Hindlimb muscle (tissue), 1 donor: Measurements from ENCODE around the gene SETBP1. TPM values are rescaled to one million over a fixed set of nuclear protein-coding genes. Genes with fewer than 3 reads are reported as not detected.
A peak's percentile ranks its signal among the peaks of the same experiment; 100 is the strongest.

Experiments
- DNase-seq: peaks from one replicate; pipeline ENCODE4 v3.0.0-alpha.2; 2013
- polyA plus RNA-seq: library from polyadenylated mRNA; unstranded; fragments of 120-200 nt; gene quantifications from one replicate; pipeline ENCODE4 v1.2.1, GENCODE V29; 2013; ENCODE audit not compliant: insufficient read length

Gene SETBP1
- polyA plus RNA-seq, 1 donor = 19.5 TPM

- DNase-seq = no peak
Observed at GRCh38 chr18:45085916-45086624, 405.4 kb downstream of the SETBP1 start.

DNA sequence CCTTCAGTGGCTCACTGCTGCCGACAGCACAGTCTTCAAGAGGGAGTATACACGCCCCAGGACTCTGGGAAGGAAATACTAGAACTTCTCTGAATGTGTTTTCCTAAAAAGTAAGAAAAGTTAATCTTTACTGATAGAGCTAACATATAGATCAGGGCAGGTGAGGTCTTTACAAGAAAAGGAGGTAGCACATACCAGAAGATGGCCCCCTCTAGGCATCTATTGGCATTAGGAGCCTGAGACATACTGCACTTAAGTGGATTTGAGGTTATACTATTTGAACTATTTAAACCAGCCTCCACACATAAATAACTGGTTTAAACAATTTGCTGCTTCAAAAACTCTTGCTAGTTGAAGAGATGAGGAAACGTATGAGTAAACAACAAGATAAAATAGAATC, 406.1 kb downstream of the SETBP1 start:
- no peak for DNase-seq

- no peak for DNase-seq
Observed at GRCh38 chr18:45090526-45091140, 409.9 kb downstream of the SETBP1 start.

- no peak for DNase-seq
Observed at GRCh38 chr18:45100321-45101105, 419.8 kb downstream of the SETBP1 start.

DNA sequence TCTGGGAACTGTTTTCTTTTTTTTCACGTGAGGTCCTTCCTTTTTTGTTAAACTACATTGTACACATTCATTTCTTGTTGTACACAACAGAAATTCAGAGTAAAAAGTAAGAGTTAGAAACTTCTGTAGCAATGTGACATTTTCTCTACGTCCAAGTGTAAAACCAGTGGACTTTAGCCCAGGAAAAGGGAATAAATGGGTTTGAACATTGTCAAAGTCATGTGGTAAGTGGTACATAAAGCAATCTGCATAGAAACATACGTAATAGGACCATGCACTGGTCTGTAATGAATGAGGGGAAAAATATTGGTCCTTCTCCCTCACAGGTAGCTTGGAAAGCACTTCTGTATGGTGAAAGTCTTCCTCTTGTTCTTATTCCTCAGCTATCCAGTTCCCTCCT, 421.4 kb downstream of the SETBP1 start:
- no peak for DNase-seq

- no peak for DNase-seq
Observed at GRCh38 chr18:45102863-45103262, 422.2 kb downstream of the SETBP1 start.

DNA sequence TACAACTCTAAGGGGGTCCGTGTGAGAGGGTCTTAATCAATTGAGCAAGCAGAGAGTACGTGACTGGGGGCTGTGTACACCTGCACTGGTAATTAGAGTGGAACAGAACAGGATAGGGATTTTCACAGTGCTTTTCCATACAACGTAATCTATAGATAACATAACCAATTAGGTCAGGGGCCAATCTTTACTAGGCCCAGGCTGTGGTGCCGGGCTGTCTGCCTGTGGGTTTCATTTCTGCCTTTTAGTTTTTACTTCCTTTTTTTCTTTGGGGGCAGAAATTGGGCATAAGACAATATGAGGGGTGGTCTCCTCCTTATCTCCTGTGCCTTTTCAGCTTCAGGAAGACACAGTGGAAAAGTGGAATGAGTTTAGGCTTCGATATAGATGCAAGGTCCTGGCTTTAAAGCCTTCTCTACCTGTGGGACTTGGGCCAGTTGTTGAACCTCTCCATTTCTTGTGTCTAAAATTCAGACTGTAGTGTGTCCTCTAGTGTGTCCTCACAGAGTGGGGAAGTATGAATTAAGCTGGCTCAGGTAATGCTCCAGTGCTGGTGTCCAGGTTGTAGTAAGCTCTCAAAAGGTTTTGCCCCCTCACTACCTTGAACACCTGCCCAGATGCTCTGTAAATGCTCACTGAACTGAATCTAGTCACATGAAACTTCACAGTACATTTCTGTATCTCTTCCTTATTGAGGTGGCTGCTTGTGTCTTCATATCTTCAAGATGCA, 422.8 kb downstream of the SETBP1 start:
- no peak for DNase-seq

GRCh38 chr18:45104049-45104395, 423.3 kb downstream of the SETBP1 start:
- no peak for DNase-seq

GRCh38 chr18:45106331-45106774, 425.7 kb downstream of the SETBP1 start:
- DNase-seq = no peak

DNA sequence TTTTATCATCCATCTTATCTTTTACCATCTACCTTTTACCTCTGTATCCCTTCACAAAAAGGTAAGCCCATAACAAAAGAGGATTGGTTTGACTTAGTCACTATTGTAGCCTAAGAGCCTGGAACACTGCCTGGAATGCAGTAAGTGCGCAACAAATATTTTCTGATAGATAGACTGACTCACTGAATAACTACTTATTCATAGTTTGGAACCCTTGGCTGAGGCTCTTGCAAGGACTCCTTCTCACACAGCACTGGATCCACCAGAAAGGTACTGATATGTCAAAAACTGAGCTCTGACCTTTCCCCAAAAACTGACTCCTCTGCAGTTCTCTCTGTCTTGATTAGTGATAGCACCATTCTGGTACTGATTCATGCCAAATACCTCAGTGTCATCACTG, 426.7 kb downstream of the SETBP1 start:
- DNase-seq = no peak

DNA sequence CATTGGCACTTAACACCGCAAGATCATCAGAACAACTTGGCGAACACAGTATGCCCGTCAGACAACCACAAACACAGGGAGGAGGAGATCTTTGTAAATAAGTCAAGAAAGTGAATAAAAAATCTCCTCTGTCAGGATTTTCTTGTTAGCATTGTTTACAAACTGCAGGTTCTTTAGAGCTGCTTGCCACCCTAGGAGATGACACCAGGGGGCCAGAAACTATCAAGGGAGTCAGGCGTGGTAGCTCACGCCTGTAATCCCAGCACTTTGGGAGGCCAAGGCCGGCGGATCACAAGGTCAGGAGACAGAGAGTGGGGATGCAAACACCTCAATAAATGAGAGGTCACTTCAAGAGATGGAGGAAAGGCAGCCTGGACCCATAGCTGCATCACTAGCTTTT, 428.1 kb downstream of the SETBP1 start:
- no peak for DNase-seq

DNA sequence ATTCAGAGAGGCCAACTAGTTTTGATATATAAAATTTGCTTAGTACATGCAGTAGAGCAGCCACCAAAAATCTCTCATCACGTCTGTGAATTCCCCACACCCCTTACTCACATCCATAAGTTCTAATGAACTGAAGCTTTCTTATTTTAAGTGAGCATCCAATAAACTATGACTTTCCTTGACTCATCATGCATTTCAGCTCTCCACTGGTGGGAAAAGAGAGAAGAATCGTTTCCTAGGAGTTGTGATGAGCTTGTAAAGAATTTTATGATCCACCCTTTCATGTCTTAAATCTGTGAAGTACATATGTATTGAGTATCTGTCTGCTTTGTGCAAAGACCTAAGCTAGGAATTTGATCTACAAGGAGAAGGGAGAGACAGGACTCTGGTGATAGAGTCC, 428.6 kb downstream of the SETBP1 start:
- DNase-seq = no peak

GRCh38 chr18:45109706-45110105, 429.0 kb downstream of the SETBP1 start:
- no peak for DNase-seq

GRCh38 chr18:45110577-45111501, 430.2 kb downstream of the SETBP1 start:
- peak; percentile 65 for DNase-seq

DNA sequence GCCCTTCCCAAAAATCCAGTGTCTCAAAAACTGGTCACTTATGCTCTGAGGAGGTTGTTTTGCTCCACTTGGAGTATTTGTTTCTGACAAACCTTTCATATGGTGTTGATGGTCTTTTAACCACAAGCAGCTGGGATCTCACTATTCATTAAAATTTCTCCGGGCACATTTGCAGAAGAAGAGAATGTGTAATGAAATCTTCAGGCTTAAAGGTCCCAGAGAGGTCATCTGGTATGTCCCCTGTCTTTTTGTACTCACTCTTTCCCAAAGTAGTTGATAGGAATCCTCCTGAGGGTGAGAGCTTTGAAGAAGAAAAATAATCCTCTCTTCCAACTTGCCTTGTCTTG, 430.8 kb downstream of the SETBP1 start:
- peak; percentile 26 for DNase-seq

DNA sequence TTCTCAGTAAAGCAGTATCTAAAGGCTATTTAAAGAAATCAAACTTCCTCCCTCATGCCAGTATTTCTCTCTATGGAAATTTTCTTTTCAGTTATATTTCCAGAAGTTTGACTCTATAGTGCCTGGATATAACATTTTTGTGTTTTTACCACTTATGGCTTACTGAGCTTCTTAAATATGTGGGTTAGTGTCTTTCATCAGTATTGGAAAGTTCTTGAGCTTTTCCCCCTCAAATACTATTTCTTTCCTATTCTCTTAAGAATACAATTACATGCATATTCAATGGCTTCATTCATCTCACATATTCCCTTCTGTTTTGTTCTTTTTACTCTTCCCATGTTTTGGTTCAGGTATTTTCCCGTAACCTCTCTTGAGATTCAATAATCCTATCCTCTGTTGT, 432.0 kb downstream of the SETBP1 start:
- no peak for DNase-seq

DNA sequence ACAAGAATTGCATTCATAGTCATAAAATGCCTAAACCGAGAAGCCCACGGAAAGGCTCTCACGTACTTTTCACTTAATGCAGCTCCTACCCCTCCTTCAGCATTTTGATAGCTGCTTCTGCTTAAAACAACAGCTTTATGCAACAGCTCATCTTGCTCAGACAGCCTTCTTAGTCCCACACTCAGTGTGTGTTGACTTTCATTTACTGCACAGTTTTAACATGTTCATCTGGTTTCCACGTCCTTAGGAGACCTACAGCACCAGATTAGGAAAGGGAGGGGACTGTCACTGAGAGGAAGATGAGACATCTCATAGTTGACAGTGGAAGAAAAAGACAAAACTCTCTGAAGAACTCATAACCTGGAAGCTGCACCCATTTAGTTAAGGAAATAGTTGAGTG, 435.4 kb downstream of the SETBP1 start:
- no peak for DNase-seq
